NCI-H1694 (cell line): ENCODE results near the gene KCNAB1.
"Not testable (repeated sequence)": the region's sequence is repeated elsewhere in the genome, so short reads cannot be mapped to it uniquely, and the experiment has no call there.

ENCODE experiments used
- DNase-seq: peaks from one replicate; lab custom pipeline; 2025; lab: John Stamatoyannopoulos, UW

Gene KCNAB1

DNA sequence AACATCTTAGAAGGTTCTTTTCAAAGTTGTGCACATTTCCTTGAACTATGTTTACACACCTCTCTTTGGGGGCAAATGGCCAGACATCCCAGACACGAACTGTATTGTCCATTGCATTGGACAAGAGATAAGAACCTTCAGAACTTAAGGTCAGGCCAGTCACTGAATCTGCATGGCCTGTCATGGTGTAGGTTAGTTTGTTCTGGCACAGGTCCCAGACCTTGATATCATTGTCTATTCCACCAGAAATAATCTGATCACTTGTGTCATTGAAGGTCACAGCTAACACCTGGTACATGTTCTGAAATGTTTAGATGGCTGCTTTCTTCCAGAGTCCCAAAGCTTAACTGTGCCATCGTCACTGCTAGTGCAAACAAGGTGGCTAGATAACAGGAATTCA is 55.7 kb downstream of the KCNAB1 start:
- DNase-seq = peak; percentile 17

DNA sequence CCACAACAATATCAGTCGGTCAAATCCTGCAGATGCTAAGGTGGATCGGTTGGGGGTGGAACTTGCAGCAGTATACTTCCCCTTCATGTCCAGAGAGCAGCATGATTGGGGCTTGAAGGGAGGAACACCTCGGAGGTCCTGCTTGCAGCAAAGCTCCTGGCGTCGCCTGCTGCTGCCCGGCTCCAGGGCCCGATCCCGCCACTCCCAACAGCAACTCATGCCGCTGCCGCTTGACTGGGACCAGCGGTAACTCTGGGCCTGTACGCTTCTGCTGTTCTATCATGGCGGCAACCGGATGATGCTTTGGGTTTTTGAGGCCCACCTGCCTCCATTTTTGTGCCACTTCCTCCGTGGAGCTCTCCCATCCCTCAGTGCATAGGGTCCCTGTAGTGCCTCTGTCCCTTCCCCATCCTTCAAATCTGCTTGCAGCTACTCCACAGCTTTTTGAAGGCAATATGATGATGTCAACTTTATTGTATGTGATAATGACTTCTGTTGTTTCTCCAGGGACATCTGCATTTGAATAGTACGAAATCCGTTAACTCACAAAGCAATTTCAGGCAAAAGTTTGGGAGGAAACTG is 56.3 kb downstream of the KCNAB1 start:
- DNase-seq = no peak

DNA sequence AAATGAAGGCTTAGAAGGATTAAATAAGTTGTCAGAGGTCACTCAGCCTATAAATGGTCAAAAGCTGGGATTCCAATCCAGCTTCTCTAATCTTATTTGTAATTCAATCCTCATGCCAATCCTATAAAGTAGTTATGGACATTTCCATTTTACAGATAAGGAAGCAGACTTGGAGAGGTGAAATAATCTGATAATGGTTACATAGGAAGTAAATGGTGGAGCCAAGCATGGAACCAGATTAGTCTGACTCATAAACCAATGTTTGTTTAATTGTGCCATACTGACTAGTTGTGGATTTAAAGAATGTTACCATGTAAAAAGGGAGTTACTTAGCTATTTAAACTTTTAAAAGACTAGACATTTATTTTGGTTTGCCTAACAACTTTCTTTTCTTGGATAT is 59.7 kb downstream of the KCNAB1 start:
- DNase-seq = no peak

GRCh38 chr3:156181509-156181908 is 61.1 kb downstream of the KCNAB1 start:
- DNase-seq = no peak

DNA sequence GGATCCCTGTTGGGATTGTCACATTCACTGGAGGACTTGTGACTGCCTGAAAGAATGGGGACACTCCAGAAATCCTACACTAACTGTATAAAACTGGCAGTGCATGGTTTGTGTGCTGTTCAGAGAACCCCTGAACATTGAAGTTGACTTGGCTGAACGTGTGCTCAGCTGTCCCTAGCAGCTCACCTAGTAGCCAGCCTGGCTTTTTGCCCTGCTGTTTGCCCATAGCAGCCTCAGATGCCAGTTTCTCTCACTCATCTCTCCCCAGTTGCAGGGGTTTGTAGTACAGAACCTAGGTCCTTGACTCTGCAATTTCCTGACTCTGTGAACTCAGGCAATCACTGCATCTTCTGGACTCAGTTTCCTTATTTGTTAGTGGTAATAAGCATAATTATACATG is 63.0 kb downstream of the KCNAB1 start:
- DNase-seq = no peak

GRCh38 chr3:156184156-156184555 is 63.8 kb downstream of the KCNAB1 start:
- DNase-seq = no peak

GRCh38 chr3:156187146-156187769 is 66.9 kb downstream of the KCNAB1 start:
- DNase-seq = no peak

DNA sequence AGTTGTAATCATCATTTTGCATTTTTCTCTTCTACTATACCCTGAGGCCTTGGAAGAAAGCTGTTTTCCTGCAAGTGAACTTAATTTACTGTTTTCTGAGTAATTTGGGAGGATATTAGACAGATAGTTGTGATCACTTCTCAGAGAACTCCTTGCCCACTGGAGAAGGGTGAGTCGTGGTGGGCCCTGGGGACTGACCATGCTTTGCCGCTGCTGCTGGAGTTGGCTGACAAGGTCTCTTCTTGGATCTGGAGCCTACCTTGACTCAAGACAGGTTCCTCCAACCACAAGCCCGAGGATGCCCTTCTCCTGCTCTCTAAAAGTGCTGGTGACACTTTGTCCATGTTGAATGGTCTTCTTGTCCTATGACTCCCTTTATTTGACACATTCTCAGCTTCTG is 68.4 kb downstream of the KCNAB1 start:
- no peak for DNase-seq

GRCh38 chr3:156189927-156190326 is 69.5 kb downstream of the KCNAB1 start:
- no peak for DNase-seq

- DNase-seq = not testable (repeated sequence)
These were observed 74.6 kb downstream of the KCNAB1 start for GRCh38 chr3:156194945-156195344.

DNA sequence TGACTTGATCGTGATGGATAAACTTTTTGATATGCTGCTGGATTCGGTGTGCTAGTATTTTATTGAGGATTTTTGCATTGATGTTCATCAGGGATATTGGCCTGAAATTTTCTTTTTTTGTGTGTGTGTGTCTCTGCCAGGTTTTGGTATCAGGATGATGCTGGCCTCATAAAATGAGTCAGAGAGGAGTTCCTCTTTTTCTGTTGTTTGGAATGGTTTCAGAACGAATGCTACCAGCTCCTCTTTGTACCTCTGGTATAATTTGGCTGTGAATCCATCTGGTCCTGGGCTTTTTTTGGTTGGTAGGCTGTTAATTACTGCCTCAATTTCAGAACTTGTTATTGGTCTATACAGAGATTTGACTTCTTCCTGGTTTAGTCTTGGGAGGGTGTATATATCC is 76.8 kb downstream of the KCNAB1 start:
- not testable (repeated sequence) for DNase-seq

GRCh38 chr3:156201411-156202405 is 81.3 kb downstream of the KCNAB1 start:
- DNase-seq = no peak

GRCh38 chr3:156206157-156206556 is 85.8 kb downstream of the KCNAB1 start:
- no peak for DNase-seq

DNA sequence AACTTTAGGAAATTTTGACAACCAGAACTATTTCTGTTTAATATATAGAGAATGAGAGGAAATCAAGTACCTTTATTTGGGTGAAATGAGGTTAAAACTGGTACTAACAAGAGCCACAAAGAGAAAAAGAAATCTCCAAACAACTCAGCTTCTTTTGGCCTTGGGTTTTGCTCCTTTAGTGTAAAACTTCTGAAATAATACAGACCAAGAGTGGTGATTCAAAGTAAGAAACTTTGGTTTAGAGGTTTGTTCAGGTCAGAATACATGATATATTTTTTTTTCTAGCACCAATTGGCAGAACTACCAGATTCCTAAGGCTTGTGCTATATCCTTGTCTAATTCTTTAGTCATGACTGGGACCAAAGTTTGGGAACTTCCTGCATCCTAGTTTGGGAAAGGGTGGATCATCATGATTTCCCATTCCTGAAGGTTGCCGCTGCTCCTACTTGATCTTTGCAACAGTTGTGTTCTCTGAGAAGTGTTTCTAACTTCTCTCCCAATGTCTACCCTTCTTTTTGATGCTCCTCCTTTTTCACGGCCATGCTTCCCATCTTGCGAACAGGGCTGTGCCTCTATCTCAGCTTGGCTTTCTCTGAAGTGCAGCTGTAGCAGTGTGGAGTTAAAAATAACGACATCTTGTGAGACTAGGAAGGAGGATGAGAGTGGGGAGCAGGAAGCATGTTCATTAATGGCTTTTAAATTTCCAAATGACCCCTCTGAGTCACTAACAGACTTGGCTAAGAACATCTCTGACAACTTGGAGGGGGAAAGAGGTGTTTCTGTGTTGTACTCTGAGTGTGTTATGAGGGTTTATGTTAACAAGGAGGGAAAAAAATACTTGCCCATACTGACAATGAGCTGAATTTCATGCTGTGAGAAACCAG is 87.7 kb downstream of the KCNAB1 start:
- DNase-seq = no peak

- no peak for DNase-seq
These were observed 89.4 kb downstream of the KCNAB1 start for GRCh38 chr3:156209631-156210335.

- no peak for DNase-seq
These were observed 91.2 kb downstream of the KCNAB1 start for GRCh38 chr3:156211583-156211982.

- DNase-seq = no peak
These were observed 94.3 kb downstream of the KCNAB1 start for GRCh38 chr3:156214676-156215075.

- DNase-seq = no peak
These were observed 95.4 kb downstream of the KCNAB1 start for GRCh38 chr3:156215751-156216150.

DNA sequence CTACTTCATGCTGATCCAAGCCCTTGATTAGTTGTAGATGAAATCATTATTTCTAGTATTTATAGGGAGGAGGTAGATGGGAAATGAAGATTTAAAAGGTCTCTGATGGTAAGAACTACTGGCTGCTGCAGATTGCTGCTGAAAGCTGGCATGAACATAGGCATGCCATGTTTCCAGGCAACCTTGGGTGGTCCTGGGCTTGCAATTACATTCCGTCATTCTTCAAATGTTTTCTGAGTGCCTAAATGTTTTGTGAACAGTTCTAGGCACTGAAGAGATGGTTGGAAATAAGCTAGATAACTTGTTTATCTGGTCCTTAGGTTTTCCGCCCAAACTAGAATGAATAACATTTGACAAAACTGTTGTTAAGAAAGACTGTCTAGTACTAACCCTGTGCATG is 95.8 kb downstream of the KCNAB1 start:
- DNase-seq = no peak

DNA sequence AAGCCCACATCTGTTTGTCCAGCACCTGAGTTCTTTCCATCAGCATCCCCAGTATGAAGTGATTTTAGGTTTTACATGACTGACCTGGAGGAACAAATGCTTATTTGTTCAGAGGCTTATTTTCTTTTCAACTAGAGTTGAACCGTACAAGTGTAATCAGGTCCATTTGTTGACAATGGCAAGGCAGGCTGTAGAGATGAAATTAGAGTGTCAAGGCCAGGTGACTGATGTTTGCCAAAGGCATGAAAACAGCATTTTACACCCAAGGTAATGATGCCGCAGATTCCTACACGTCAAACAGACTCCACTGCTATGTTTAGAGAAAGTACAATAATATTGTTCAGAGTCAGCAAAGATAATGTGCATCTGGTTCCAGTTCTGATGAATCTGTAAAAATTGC is 96.5 kb downstream of the KCNAB1 start:
- no peak for DNase-seq

DNA sequence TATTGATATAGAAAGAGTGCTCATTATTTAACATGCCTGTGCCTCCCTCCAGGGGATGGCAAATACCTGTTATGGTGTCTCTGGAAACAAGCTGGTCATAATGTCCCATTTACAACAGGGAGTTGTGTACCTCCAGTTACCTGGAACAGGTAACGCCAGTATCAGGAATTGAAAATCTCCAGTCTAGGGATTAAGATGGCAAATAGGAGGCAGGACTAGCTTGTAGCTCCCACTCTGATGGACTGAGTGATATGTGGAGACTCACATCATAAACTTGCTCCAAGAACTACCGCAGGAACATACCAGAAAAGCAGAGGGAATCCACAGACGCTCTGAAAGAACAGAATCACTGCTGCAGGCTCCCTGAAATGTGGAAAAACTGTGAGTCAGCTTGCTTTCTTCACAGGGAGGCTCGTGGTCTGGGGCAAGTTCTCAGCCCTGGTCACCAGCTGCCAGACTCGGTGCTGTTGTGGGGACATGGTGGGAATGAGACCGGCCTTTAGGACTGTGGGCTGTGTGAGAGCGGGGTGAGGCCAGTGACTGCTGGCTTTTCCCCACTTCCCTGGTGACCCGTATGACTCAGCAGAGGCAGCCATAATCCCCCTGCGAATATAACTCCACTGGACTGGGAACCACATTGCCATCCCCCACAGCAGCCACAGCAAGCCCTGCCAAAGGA is 97.4 kb downstream of the KCNAB1 start:
- no peak for DNase-seq
